ENCODE data around the gene TSNAXIP1. TPM values are rescaled to one million over a fixed set of nuclear protein-coding genes. Genes with fewer than 3 reads are reported as not detected.

TSNAXIP1 gene
- total RNA-seq, 1 donor from 2014 or later, result 2.8 TPM

DNA sequence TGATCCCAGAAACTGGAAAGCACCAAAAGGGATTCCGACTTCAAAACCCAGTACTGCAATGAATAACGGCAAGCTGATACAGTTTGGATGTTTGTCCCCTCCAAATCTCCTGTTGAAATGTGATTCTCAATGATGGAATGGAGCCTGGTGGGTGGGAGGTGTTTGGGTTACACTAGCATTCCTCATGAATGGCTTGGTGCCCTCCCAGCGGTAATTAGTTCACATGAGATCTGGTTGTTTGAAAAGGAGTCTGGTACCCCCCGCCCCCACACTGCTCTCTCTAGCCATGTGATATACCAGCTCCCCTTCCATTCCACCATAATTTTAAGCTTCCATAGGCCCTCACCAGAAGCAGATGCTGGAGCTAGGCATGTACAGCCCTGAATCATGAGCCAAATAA is 40.4 kb upstream of the TSNAXIP1 start:
- no peak for DNase-seq (ENCODE audit: low spot score)
- TF ChIP-seq, protein P1, sequence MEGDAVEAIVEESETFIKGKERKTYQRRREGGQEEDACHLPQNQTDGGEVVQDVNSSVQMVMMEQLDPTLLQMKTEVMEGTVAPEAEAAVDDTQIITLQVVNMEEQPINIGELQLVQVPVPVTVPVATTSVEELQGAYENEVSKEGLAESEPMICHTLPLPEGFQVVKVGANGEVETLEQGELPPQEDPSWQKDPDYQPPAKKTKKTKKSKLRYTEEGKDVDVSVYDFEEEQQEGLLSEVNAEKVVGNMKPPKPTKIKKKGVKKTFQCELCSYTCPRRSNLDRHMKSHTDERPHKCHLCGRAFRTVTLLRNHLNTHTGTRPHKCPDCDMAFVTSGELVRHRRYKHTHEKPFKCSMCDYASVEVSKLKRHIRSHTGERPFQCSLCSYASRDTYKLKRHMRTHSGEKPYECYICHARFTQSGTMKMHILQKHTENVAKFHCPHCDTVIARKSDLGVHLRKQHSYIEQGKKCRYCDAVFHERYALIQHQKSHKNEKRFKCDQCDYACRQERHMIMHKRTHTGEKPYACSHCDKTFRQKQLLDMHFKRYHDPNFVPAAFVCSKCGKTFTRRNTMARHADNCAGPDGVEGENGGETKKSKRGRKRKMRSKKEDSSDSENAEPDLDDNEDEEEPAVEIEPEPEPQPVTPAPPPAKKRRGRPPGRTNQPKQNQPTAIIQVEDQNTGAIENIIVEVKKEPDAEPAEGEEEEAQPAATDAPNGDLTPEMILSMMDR (IDR thresholded peaks at IDR 0.05; ENCODE audit: unreplicated experiment), result no peak
- Mint-ChIP-seq H3K4me3 (ENCODE audit: unreplicated experiment) (peak overlapping the region; percentile 47), H3K27me3 (ENCODE audit: unreplicated experiment) (peaks cover 8% of the 10 kb centered on the region), H3K36me3 (ENCODE audit: low read depth, unreplicated experiment) (peaks cover 13% of the 10 kb centered on the region), H3K4me1 (ENCODE audit: unreplicated experiment) (peaks cover 17% of the 10 kb centered on the region), H3K9me3 (ENCODE audit: unreplicated experiment) (no peaks in the 10 kb centered on the region), H3K27ac (ENCODE audit: unreplicated experiment) (no peak overlapping the region)

DNA sequence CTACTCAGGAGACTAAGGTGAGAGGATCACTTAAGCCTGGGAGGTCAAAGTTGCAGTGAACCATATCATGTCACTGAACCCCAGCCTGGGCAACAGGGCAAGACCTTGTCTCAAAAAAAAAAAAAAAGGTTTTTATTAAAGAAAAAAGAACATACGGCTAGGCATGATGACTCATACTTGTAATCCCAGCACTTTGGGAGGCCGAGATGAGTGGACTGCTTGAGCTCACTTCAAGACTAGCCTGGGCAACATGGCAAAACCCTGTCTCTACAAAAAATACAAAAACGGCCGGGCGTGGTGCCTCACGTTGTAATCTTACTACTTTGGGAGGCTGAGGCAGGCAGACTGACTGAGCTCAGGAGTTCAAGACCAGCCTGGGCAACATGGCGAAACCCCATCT is 38.7 kb upstream of the TSNAXIP1 start:
- no peak overlapping the region for H3K27ac Mint-ChIP-seq (ENCODE audit: unreplicated experiment)
- DNase-seq (ENCODE audit: low spot score), result no peak
- peaks cover 32% of the 10 kb centered on the region for H3K4me1 Mint-ChIP-seq (ENCODE audit: unreplicated experiment)
- H3K9me3 Mint-ChIP-seq (ENCODE audit: unreplicated experiment), result no peaks in the 10 kb centered on the region
- H3K27me3 Mint-ChIP-seq (ENCODE audit: unreplicated experiment), result peaks cover 6% of the 10 kb centered on the region
- peaks cover 18% of the 10 kb centered on the region for H3K36me3 Mint-ChIP-seq (ENCODE audit: low read depth, unreplicated experiment)
- H3K4me3 Mint-ChIP-seq (ENCODE audit: unreplicated experiment), result no peak overlapping the region
- TF ChIP-seq, protein P1 (IDR thresholded peaks at IDR 0.05; ENCODE audit: unreplicated experiment), result no peak

DNA sequence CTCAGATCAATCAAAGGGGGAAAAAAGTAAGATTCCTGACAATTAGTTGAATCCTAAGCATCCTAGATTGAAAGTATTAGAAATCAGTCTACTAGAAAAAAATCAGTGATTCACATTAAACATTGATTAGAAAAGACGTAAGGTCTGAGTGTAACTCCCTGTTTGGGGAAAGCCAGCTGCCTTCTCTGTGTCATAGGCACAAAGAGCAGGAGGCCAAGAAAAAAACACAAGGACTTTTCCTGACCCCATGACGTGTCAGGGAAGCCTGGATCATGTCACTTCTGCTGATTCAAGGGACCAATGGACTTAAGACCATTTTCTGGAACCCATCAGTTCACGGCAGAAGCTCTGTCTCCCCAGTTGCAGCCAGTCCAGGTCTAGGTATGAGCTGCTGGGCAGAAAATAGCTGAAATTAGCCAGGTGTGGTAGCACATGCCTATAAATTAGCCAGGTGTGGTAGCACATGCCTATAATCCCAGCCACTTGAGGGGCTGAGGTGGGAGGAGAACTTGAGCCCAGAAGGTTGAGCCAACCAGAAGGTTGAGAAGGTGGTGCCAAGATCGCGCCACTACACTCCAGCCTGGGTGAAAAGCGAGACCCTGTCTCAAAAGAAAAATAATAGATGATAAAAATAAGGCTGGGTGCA is 36.2 kb upstream of the TSNAXIP1 start:
- no peaks in the 10 kb centered on the region for H3K9me3 Mint-ChIP-seq (ENCODE audit: unreplicated experiment)
- no peak overlapping the region for H3K27ac Mint-ChIP-seq (ENCODE audit: unreplicated experiment)
- H3K36me3 Mint-ChIP-seq (ENCODE audit: low read depth, unreplicated experiment), result peaks cover 22% of the 10 kb centered on the region
- peaks cover 52% of the 10 kb centered on the region for H3K4me1 Mint-ChIP-seq (ENCODE audit: unreplicated experiment)
- peak overlapping the region; percentile 29 for H3K4me3 Mint-ChIP-seq (ENCODE audit: unreplicated experiment)
- TF ChIP-seq, protein P1 (IDR thresholded peaks at IDR 0.05; ENCODE audit: unreplicated experiment), result no peak
- DNase-seq (ENCODE audit: low spot score), result no peak
- H3K27me3 Mint-ChIP-seq (ENCODE audit: unreplicated experiment), result peaks cover 6% of the 10 kb centered on the region

DNA sequence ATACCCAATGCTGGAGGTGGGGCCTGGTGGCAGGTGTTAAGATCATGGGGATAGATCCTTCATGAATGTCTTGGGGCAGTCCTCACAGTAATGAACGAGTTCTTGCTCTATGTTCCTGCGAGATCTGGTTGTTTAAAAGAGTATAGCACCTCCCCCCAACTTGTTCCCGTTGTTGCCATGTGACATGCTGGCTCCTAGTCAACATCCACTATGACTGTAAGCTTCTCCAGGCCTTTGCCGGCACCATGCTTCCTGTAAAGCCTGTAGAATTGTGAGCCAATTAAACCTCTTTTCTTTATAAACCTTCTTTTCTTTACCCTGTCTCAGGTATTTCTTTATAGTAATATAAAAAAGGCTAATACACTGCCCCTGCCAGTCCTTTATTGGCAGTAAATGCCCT is 33.6 kb upstream of the TSNAXIP1 start:
- peak overlapping the region; percentile 81 for H3K4me3 Mint-ChIP-seq (ENCODE audit: unreplicated experiment)
- H3K9me3 Mint-ChIP-seq (ENCODE audit: unreplicated experiment), result no peaks in the 10 kb centered on the region
- DNase-seq (ENCODE audit: low spot score), result peak; percentile 18
- H3K27ac Mint-ChIP-seq (ENCODE audit: unreplicated experiment), result peak overlapping the region; percentile 97
- peaks cover 16% of the 10 kb centered on the region for H3K36me3 Mint-ChIP-seq (ENCODE audit: low read depth, unreplicated experiment)
- H3K4me1 Mint-ChIP-seq (ENCODE audit: unreplicated experiment), result peaks cover 40% of the 10 kb centered on the region
- TF ChIP-seq, protein P1 (IDR thresholded peaks at IDR 0.05; ENCODE audit: unreplicated experiment), result no peak
- H3K27me3 Mint-ChIP-seq (ENCODE audit: unreplicated experiment), result peaks cover 4% of the 10 kb centered on the region

DNA sequence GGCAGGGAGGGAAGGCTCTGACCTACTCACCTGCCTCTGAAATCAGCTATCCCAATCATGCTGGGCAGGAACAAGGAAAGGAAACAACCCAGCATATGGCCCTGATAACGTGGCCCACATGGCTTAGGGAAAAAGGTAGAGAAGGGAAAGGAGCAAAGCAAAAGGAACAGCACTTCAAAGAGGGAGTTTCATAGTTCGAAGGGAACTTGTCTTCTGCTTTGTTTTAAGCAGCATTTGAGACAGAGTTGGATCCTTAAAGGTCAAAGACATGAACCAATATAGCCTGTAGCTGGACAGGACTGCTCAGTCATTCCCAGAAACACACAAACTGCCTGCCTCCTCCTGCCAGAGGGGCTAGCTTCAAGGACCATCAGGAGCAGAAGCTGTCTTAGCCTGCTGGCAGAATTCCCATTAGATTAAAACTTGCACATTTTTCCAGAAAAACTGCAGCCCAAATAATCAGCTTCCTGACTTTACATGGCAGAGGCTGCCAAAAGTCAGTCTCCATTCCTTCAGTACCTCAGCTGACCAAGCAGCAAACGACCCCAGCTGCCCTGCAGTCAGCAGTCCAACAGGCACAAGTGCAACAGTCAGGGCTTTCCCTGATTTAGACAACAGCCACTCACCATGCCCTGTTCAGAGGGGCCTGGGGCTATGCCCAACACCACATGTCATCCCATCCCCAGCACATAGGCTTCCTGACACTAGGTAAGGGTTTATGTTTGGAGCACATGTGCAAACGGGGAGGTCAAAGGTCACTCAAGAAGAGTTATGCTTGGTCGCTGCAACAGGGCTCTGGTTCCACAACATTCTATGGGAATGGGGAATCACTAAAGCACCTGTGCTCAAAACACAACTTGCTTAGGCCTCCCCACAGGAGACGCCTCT is 32.9 kb upstream of the TSNAXIP1 start:
- TF ChIP-seq, protein P1 (IDR thresholded peaks at IDR 0.05; ENCODE audit: unreplicated experiment), result no peak
- H3K27me3 Mint-ChIP-seq (ENCODE audit: unreplicated experiment), result peaks cover 4% of the 10 kb centered on the region
- peak overlapping the region; percentile 97 for H3K27ac Mint-ChIP-seq (ENCODE audit: unreplicated experiment)
- peak overlapping the region; percentile 59 for H3K4me3 Mint-ChIP-seq (ENCODE audit: unreplicated experiment)
- peaks cover 16% of the 10 kb centered on the region for H3K36me3 Mint-ChIP-seq (ENCODE audit: low read depth, unreplicated experiment)
- H3K4me1 Mint-ChIP-seq (ENCODE audit: unreplicated experiment), result peaks cover 40% of the 10 kb centered on the region
- DNase-seq (ENCODE audit: low spot score), result peak; percentile 50
- no peaks in the 10 kb centered on the region for H3K9me3 Mint-ChIP-seq (ENCODE audit: unreplicated experiment)

All from endothelial cell (in vitro differentiated cells).